Liver (tissue), 3 donors: ENCODE results near the gene ST6GALNAC3.

ENCODE experiments used
- CTCF ChIP-seq: fragments of 150-350 bp; IDR thresholded peaks from 2 replicates; pipeline ENCODE4 v1.5.1; 2017; ENCODE audit warnings: improper control_type of control experiment, low read depth, low read length; ENCODE audit not compliant: missing input control
- FOXA1 ChIP-seq: IDR thresholded peaks from 2 replicates; pipeline ENCODE4 v1.6.1; 2016; ENCODE audit warnings: antibody characterized with exemption
- JUND ChIP-seq, 2 donors: IDR thresholded peaks; 2 replicates each; pipeline ENCODE4 v1.6.1; 2016; ENCODE audit warnings: antibody characterized with exemption in 2 of 2
- REST ChIP-seq: IDR thresholded peaks from 2 replicates; pipeline ENCODE4 v1.6.1; 2016; ENCODE audit warnings: antibody characterized with exemption, mild to moderate bottlenecking
- RXRA ChIP-seq, 2 donors: IDR thresholded peaks; 2 replicates each; pipeline ENCODE4 v1.6.1; 2017 to 2018; ENCODE audit warnings: antibody characterized with exemption in 2 of 2, mild to moderate bottlenecking in 1 of 2
- donor health status: healthy.
- donor health status: healthy.

- no peak for TF ChIP-seq REST
- TF ChIP-seq FOXA1, result no peak
- no peak for TF ChIP-seq JUND (IDR thresholded peaks at IDR 0.05)
- no peak for TF ChIP-seq CTCF
- TF ChIP-seq RXRA (IDR thresholded peaks at IDR 0.05), result no peak
Measured at GRCh38 chr1:76106719-76107235, 32.2 kb downstream of the ST6GALNAC3 start.
